ENCODE measurements around the gene NSUN2. TPM values are rescaled to one million over a fixed set of nuclear protein-coding genes. Genes with fewer than 3 reads are reported as not detected.
"Not testable (repeated sequence)": the region's sequence is repeated elsewhere in the genome, so short reads cannot be mapped to it uniquely, and the experiment has no call there.

The NSUN2 gene
- total RNA-seq, 2 donors from 2014 or later: 21.2 to 21.4 TPM

DNA sequence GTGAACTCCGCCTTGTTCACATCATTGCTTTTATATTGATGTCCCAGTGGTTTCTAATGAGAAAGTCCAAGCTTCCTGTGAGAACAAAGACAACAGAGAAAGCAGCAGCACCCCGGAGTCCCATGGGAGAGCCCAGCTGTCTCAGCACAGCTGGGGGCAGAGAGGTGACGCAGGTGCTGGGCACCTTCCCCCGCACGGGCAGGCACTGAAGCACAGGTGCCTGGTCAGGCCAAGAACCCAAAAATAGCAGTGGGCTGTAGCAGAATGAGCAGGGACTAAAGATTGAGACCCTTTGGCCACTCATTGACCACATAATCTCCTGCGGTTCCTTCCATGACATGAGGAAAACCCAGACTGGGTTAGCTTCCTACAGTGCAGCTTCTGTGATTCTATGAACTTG, 19.2 kb upstream of the NSUN2 start:
- no peak for DNase-seq (ENCODE audit: low spot score)
- TF ChIP-seq, protein P1, sequence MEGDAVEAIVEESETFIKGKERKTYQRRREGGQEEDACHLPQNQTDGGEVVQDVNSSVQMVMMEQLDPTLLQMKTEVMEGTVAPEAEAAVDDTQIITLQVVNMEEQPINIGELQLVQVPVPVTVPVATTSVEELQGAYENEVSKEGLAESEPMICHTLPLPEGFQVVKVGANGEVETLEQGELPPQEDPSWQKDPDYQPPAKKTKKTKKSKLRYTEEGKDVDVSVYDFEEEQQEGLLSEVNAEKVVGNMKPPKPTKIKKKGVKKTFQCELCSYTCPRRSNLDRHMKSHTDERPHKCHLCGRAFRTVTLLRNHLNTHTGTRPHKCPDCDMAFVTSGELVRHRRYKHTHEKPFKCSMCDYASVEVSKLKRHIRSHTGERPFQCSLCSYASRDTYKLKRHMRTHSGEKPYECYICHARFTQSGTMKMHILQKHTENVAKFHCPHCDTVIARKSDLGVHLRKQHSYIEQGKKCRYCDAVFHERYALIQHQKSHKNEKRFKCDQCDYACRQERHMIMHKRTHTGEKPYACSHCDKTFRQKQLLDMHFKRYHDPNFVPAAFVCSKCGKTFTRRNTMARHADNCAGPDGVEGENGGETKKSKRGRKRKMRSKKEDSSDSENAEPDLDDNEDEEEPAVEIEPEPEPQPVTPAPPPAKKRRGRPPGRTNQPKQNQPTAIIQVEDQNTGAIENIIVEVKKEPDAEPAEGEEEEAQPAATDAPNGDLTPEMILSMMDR (IDR thresholded peaks at IDR 0.05): no peak
- Histone ChIP-seq H3K9me3 (peaks cover 0 to 17% of the 10 kb centered on the region in 2 donors), H3K27ac (no peak overlapping the region), H3K4me1 (no peaks in the 10 kb centered on the region), H3K4me3 (no peak overlapping the region), H3K36me3 (peaks cover 11% of the 10 kb centered on the region), H3K27me3 (no peaks in the 10 kb centered on the region)

DNA sequence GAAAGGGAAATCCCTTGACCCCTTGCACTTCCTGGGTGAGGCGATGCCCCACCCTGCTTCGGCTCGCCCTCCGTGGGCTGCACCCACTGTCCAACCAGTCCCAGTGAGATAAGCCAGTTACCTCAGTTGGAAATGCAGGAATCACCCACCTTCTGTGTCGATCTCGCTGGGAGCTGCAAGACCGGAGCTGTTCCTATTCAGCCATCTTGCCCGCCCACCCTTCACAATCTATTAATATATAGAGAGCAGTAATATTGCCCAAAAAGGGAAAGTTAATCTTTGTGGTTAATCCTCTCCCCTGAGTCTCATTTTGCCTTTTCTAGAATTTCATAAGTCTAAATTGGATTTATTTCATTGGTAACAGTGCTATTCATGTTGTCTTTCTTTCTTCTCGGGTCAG, 16.8 kb upstream of the NSUN2 start:
- TF ChIP-seq, protein P1 (IDR thresholded peaks at IDR 0.05): no peak
- no peaks in the 10 kb centered on the region for H3K36me3 ChIP-seq
- H3K27me3 ChIP-seq: no peaks in the 10 kb centered on the region
- H3K9me3 ChIP-seq: no peaks in the 10 kb centered on the region
- DNase-seq (ENCODE audit: low spot score): no peak
- H3K4me1 ChIP-seq: no peaks in the 10 kb centered on the region
- no peak overlapping the region for H3K27ac ChIP-seq
- H3K4me3 ChIP-seq: no peak overlapping the region

DNA sequence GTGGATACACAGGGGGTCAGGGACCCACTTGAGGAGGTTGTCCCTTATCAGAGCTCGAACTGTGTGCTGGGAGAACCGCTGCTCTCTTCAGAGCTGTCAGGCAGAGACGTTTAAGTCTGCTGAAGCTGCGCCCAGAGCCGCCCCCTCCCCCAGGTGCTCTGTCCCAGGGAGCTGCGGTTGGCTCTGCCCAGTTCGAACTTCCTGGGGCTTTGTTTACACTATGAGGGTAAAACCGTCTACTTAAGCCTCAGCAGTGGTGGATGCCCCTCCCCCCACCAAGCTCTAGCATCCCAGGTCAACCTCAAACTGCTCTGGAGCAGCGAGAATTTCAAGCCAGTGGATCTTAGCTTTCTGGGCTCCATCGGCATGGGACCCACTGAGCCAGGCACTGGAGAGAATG, 16.3 kb upstream of the NSUN2 start:
- DNase-seq (ENCODE audit: low spot score): no peak
- Histone ChIP-seq H3K27me3 (no peaks in the 10 kb centered on the region), H3K36me3 (no peaks in the 10 kb centered on the region), H3K9me3 (no peaks in the 10 kb centered on the region), H3K27ac (no peak overlapping the region), H3K4me1 (no peaks in the 10 kb centered on the region), H3K4me3 (no peak overlapping the region)
- TF ChIP-seq, protein P1 (IDR thresholded peaks at IDR 0.05): no peak

DNA sequence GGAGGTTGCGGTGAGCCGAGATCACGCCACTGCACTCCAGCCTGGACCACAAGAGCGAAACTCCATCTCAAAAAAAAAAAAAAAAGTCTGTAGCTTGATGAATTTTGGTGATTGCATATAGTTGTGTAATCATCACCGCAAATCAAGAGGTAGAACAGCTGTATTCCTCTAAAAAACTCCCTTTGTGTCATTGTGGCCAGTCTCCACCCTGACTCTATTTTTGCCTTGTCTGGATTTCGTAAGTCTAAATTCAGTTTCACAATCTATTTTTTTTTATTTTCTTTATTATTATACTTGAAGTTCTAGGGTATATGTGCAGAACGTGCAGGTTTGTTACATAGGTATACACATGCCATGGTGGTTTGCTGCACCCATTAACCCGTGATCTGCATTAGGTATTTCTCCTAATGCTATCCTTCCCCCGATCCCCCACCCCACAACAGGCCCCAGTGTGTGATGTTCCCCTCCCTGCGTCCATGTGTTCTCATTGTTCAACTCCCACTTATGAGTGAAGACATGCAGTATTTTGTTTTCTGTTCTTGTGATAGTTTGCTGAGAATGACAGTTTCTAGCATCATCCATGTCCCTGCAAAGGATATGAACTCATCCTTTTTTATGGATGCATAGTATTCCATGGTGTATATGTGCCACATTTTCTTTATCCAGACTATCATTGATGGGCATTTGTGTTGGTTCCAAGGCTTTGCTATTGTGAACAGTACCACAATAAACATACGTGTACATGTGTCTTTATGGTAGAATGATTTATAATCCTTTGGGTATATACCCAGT, 12.9 kb upstream of the NSUN2 start:
- not testable (repeated sequence) for H3K27ac ChIP-seq; DNase-seq (ENCODE audit: low spot score); H3K36me3 ChIP-seq; H3K4me1 ChIP-seq; H3K27me3 ChIP-seq; H3K4me3 ChIP-seq; H3K9me3 ChIP-seq

DNA sequence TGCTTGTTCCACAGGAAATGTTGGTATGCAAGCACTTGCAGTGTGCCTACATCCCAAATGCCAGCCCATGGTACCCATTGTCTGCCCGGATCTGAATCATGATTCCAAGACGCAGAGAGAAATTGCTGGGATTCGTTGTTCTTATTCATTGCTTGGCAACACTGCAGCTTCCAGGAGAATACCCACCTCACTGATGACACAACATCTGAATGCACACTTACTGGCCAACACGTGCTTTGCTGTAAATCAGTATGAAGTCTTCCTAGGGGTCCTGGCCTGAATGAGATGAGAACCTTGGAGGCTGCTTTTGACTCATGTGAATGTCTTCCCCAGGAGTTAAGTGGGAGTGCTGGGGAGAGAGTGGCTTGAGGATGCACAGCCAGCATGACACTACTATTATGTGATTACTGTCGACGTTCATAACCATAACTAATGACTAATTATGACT, 12.0 kb upstream of the NSUN2 start:
- Histone ChIP-seq H3K27ac (no peak overlapping the region), H3K9me3 (no peaks in the 10 kb centered on the region), H3K4me3 (no peak overlapping the region), H3K4me1 (no peaks in the 10 kb centered on the region), H3K27me3 (no peaks in the 10 kb centered on the region), H3K36me3 (no peaks in the 10 kb centered on the region)
- TF ChIP-seq, protein P1 (IDR thresholded peaks at IDR 0.05): no peak
- no peak for DNase-seq (ENCODE audit: low spot score)

DNA sequence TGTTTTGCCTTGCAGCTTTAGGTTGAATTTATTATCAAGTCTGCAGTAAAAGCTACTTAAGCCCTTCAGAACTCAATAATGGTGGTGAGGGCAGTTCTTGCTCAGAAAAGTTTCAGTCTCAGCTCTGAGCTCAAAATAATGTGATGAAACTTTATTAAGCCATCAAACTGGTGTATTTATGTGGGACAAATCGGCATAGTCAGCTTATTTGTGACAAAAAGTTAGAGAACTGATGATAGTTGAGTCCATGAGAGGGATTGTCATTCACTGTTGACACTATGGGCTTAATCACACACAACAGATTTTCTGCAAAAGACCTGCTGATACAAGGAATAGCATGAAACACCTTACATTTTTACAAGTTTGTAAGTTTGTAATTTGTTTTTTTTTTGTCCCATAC, 9.8 kb upstream of the NSUN2 start:
- H3K27ac ChIP-seq: no peak overlapping the region
- H3K27me3 ChIP-seq: no peaks in the 10 kb centered on the region
- H3K36me3 ChIP-seq: no peaks in the 10 kb centered on the region
- H3K9me3 ChIP-seq: no peaks in the 10 kb centered on the region
- no peak for DNase-seq (ENCODE audit: low spot score)
- H3K4me1 ChIP-seq: no peaks in the 10 kb centered on the region
- no peak overlapping the region for H3K4me3 ChIP-seq
- TF ChIP-seq, protein P1 (IDR thresholded peaks at IDR 0.05): no peak
